K562 (cell line): ENCODE measurements around the gene GNL3. TPM values are rescaled to one million over a fixed set of nuclear protein-coding genes. Genes with fewer than 3 reads are reported as not detected.
A peak's percentile ranks its signal among the peaks of the same experiment; 100 is the strongest.

Source experiments
- BCL6 ChIP-seq: fragments of 250-450 bp; sonication (Bioruptor Pico); IDR thresholded peaks from 2 replicates; pipeline ENCODE4 v1.4.0; 2020
- JUN ChIP-seq, 2 experiments: sonication (generic) in 1 of 2; formaldehyde crosslinking in 1 of 2; IDR thresholded peaks; 2 replicates each; pipeline versions ENCODE4 v1.6.1 to v1.8.0; 2012 to 2022; ENCODE audit warnings: borderline replicate concordance in 2 of 2, mild to moderate bottlenecking in 2 of 2, improper control_type of control experiment in 1 of 2, low read depth in 1 of 2, low read length in 1 of 2, missing genetic modification reagents in 1 of 2
- MAZ ChIP-seq, 2 experiments: fragments of 450-650 bp in 1 of 2; sonication (generic) in 1 of 2; formaldehyde crosslinking; IDR thresholded peaks in 1 of 2; conservative IDR thresholded peaks in 1 of 2; 2 replicates each; pipeline versions ENCODE4 v1.4.0 to v1.5.0; 2020; ENCODE audit warnings: mild to moderate bottlenecking in 1 of 2, missing genetic modification reagents in 1 of 2
- MYNN ChIP-seq, 2 experiments: sonication (generic); formaldehyde crosslinking in 1 of 2; IDR thresholded peaks; 2 replicates each; pipeline versions ENCODE4 v1.5.0 to v1.6.1; 2016 to 2020; ENCODE audit warnings: antibody characterized with exemption in 1 of 2, missing genetic modification reagents in 1 of 2
- NRF1 ChIP-seq, 2 experiments: fragments of 450-650 bp; IDR thresholded peaks in 1 of 2; conservative IDR thresholded peaks in 1 of 2; 2 replicates each; pipeline ENCODE4 v1.6.1; 2014; ENCODE audit warnings: mild to moderate bottlenecking in 2 of 2
- POLR2G ChIP-seq: fragments of 200-400 bp; formaldehyde crosslinking; IDR thresholded peaks from 2 replicates; pipeline ENCODE4 v1.6.1; 2017; ENCODE audit warnings: low read depth, mild to moderate bottlenecking, antibody characterized with exemption, low read length, moderate library complexity
- SIRT6 ChIP-seq: IDR thresholded peaks from one replicate; pipeline ENCODE4 v1.6.1; 2012; ENCODE audit warnings: low read depth, mild to moderate bottlenecking, control low read depth, inconsistent platforms, low read length, moderate library complexity
- ZKSCAN1 ChIP-seq: fragments of 150-350 bp; IDR thresholded peaks from 2 replicates; pipeline ENCODE4 v1.6.1; 2016; ENCODE audit warnings: low read depth, low read length
- polyA plus RNA-seq, 8 experiments: library from polyadenylated mRNA; depleted of rRNA in 4 of 8; stranded (reverse) in 5 of 8; unstranded in 3 of 8; fragments of >200 nt; fragmentation: Nextera tagmentation in 2 of 8; fragmentation: Illumina TruSeq in 1 of 8; extraction: Ambion mirVana in 2 of 8; extraction: Trizol in 1 of 8; gene quantifications; 2 replicates each; pipeline versions ENCODE4 v1.2.1 to v1.2.3, GENCODE V29; 2011 to 2014; ENCODE audit warnings: inconsistent platforms in 1 of 8, missing spikeins in 1 of 8
- total RNA-seq, 7 experiments: library from RNA; depleted of rRNA in 6 of 7; stranded (reverse); fragments of >200 nt in 6 of 7; fragmentation: Illumina TruSeq in 2 of 7; extraction: Trizol in 2 of 7; gene quantifications; 2 replicates each; pipeline versions ENCODE4 v1.2.1 to v1.2.3, GENCODE V29; 2011 to 2021; ENCODE audit warnings: low replicate concordance in 1 of 7
- TF ChIP-seq, protein P1 (sequence below): fragments of 250-450 bp; sonication (Bioruptor Pico); IDR thresholded peaks from 2 replicates; pipeline ENCODE4 v1.8.0; 2021; ENCODE audit warnings: borderline replicate concordance, mild to moderate bottlenecking, moderate library complexity; ENCODE audit not compliant: poor library complexity, severe bottlenecking
- TF ChIP-seq, protein P2 (sequence below): fragments of 450-650 bp; formaldehyde crosslinking; IDR thresholded peaks from 2 replicates; pipeline ENCODE4 v1.4.0; 2020; ENCODE audit warnings: mild to moderate bottlenecking, moderate library complexity
- TF ChIP-seq, protein P3 (sequence below): fragments of 450-650 bp; formaldehyde crosslinking; IDR thresholded peaks from 2 replicates; pipeline ENCODE4 v1.4.0; 2022; ENCODE audit warnings: mild to moderate bottlenecking, moderate library complexity

GNL3 gene
- total and polyA plus RNA-seq, 9 of the 15 experiments (the other 6 are each of a cell fraction or from before 2014, with no cell fraction given) = 132 to 313 (median 220) TPM

DNA sequence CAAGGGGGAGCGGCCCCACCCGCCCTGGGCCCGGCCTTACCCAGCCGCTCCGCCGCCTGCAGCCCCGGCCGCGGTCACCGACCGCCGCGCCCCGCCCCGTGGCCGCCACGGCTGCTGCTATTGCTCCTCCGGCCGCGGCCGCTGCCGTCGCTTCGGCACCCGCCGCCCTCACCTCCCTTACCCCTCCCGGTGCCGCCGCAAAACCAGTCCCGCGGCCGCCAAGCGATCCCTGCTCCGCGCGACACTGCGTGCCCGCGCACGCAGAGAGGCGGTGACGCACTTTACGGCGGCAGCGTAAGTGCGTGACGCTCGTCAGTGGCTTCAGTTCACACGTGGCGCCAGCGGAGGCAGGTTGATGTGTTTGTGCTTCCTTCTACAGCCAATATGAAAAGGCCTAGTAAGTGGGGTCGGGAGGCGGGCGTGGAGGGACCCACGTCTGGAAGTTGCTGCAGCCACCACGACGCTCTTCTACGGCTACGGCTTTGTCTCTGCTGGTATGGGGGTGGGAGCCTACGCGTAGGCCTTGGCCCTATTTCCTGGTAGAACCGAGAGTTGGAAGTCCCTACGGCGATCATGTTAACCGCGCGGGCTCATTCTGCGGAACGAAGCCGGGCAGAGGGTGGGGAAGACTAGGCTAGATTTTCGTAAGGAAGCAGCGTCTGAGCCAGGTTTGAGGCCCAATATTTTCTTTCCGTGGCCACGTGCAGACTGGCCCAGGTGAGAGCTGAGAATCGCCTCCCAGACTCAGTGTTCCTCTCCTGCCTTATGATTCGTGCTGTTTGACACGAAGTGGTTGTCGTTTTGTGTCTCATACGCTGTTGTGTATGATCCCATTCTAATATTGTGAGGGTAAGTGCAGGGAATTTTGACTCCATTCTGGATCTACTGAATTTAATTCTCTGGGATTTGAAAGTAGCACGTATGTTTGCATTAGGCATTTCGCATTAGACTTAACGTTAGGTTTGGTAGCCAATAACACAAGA lies at the start of gene GNL3, which contains the start of gene PBRM1 (continued):
- TF ChIP-seq SIRT6 = no peak
- TF ChIP-seq, protein P1, sequence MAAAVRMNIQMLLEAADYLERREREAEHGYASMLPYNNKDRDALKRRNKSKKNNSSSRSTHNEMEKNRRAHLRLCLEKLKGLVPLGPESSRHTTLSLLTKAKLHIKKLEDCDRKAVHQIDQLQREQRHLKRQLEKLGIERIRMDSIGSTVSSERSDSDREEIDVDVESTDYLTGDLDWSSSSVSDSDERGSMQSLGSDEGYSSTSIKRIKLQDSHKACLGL (CRISPR knock-in tag) = peak; percentile 92
- 0 out of 2 replicates have a peak, but pooled peaks have one; percentile 48 for TF ChIP-seq ZKSCAN1
- peak; percentile 86 to 94 for TF ChIP-seq MAZ (CRISPR knock-in tag; conservative IDR thresholded peaks at IDR 0.05 in 1 of 2, IDR thresholded peaks at IDR 0.05 in 1 of 2)
- TF ChIP-seq JUN (IDR thresholded peaks at IDR 0.05; ENCODE audit: borderline replicate concordance, low read depth, low read length) = peak; percentile 64; the same call in 1 of the 2 replicates
- TF ChIP-seq JUN (CRISPR knock-in tag; IDR thresholded peaks at IDR 0.05; ENCODE audit: borderline replicate concordance) = no peak
- TF ChIP-seq NRF1 (conservative IDR thresholded peaks at IDR 0.05 in 1 of 2, IDR thresholded peaks at IDR 0.05 in 1 of 2) = peak; percentile 86 to 88
- TF ChIP-seq MYNN (IDR thresholded peaks at IDR 0.05) = no peak
- TF ChIP-seq MYNN (CRISPR knock-in tag; IDR thresholded peaks at IDR 0.05) = no peak
- TF ChIP-seq BCL6 (CRISPR knock-in tag) = no peak
- TF ChIP-seq, protein P2, sequence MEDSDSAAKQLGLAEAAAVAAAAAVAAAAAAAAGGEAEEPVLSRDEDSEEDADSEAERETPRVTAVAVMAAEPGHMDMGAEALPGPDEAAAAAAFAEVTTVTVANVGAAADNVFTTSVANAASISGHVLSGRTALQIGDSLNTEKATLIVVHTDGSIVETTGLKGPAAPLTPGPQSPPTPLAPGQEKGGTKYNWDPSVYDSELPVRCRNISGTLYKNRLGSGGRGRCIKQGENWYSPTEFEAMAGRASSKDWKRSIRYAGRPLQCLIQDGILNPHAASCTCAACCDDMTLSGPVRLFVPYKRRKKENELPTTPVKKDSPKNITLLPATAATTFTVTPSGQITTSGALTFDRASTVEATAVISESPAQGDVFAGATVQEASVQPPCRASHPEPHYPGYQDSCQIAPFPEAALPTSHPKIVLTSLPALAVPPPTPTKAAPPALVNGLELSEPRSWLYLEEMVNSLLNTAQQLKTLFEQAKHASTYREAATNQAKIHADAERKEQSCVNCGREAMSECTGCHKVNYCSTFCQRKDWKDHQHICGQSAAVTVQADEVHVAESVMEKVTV = no peak
- peak; percentile 97 for TF ChIP-seq POLR2G
- TF ChIP-seq, protein P3, sequence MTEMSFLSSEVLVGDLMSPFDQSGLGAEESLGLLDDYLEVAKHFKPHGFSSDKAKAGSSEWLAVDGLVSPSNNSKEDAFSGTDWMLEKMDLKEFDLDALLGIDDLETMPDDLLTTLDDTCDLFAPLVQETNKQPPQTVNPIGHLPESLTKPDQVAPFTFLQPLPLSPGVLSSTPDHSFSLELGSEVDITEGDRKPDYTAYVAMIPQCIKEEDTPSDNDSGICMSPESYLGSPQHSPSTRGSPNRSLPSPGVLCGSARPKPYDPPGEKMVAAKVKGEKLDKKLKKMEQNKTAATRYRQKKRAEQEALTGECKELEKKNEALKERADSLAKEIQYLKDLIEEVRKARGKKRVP (CRISPR knock-in tag) = no peak
